ENCODE results near the gene ARSB. TPM values are rescaled to one million over a fixed set of nuclear protein-coding genes. Genes with fewer than 3 reads are reported as not detected.

The ARSB gene
- total RNA-seq, 1 experiment from 2014 or later: 11.4 TPM

- Histone ChIP-seq H4K5ac (ENCODE audit: insufficient read length, low read depth, low read length) (no peak overlapping the region), H3K27ac (ENCODE audit: insufficient read length, low read depth, low read length) (no peak overlapping the region), H3K4me1 (ENCODE audit: insufficient read depth, low read length) (no peaks in the 10 kb centered on the region), H4K91ac (ENCODE audit: insufficient read length, low read depth, low read length) (no peak overlapping the region), H3K23me2 (ENCODE audit: insufficient read length, low read depth, low read length, poor library complexity, severe bottlenecking) (no peaks in the 10 kb centered on the region), H2BK20ac (ENCODE audit: low read depth, low read length, poor library complexity, severe bottlenecking) (no peak overlapping the region), H3K79me1 (ENCODE audit: insufficient read depth, low read depth, low read length, poor library complexity, severe bottlenecking) (no peaks in the 10 kb centered on the region), H2BK5ac (ENCODE audit: insufficient read length, low read length) (no peak overlapping the region), H2BK120ac (ENCODE audit: low read depth, low read length, poor library complexity, severe bottlenecking) (no peak overlapping the region), H3K9ac (ENCODE audit: extremely low read depth, insufficient read length, low read length) (no peak overlapping the region), H3K4ac (ENCODE audit: low read depth, low read length) (no peak overlapping the region), H3K14ac (ENCODE audit: insufficient read depth, low read length) (no peak overlapping the region), H3T11ph (ENCODE audit: low read length) (no peak overlapping the region), H4K20me1 (ENCODE audit: control insufficient read depth, insufficient read depth, insufficient read length) (no peaks in the 10 kb centered on the region), H2AFZ (ENCODE audit: low read length) (no peak overlapping the region), H3K23ac (ENCODE audit: insufficient read length, low read depth, low read length) (no peak overlapping the region), H3K79me2 (ENCODE audit: insufficient read depth, low read length) (no peaks in the 10 kb centered on the region), H2BK12ac (ENCODE audit: insufficient read length, low read depth, low read length) (no peak overlapping the region), H3K27me3 (ENCODE audit: insufficient read depth, low read length) (no peaks in the 10 kb centered on the region), H3K9me3 (ENCODE audit: control insufficient read depth, low read depth, low read length) (no peaks in the 10 kb centered on the region), H4K8ac (replicated peaks; ENCODE audit: insufficient read length, low read depth, low read length) (no peak overlapping the region), H2AK5ac (ENCODE audit: insufficient read length, low read length) (no peak overlapping the region), H2BK15ac (ENCODE audit: low read depth, low read length) (no peak overlapping the region), H3K18ac (ENCODE audit: insufficient read length, low read depth, low read length) (no peak overlapping the region), H3K56ac (ENCODE audit: insufficient read length, low read depth, low read length) (no peak overlapping the region), H3K4me2 (ENCODE audit: insufficient read depth, insufficient read length, low read length) (no peak overlapping the region)
- peaks cover 0 to 5% (median 0%) of the 10 kb centered on the region in 3 experiments; a peak in 2 of 7 replicates for H3K36me3 Mint-ChIP-seq (ENCODE audit: insufficient read depth in 1 of 3, low read depth in 3 of 3)
- no CpG with 5 or more reads among the region's 4 CpGs for WGBS (ENCODE audit: extremely low coverage, insufficient read length, low lambda C conversion rate)
- TF ChIP-seq, protein P1, sequence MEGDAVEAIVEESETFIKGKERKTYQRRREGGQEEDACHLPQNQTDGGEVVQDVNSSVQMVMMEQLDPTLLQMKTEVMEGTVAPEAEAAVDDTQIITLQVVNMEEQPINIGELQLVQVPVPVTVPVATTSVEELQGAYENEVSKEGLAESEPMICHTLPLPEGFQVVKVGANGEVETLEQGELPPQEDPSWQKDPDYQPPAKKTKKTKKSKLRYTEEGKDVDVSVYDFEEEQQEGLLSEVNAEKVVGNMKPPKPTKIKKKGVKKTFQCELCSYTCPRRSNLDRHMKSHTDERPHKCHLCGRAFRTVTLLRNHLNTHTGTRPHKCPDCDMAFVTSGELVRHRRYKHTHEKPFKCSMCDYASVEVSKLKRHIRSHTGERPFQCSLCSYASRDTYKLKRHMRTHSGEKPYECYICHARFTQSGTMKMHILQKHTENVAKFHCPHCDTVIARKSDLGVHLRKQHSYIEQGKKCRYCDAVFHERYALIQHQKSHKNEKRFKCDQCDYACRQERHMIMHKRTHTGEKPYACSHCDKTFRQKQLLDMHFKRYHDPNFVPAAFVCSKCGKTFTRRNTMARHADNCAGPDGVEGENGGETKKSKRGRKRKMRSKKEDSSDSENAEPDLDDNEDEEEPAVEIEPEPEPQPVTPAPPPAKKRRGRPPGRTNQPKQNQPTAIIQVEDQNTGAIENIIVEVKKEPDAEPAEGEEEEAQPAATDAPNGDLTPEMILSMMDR (conservative IDR thresholded peaks at IDR 0.05): no peak
- H3K27ac Mint-ChIP-seq: no peak overlapping the region
- H3K9me3 Mint-ChIP-seq: peaks cover 10% of the 10 kb centered on the region in 2 experiments; a peak in 4 of 5 replicates
- no peaks in the 10 kb centered on the region; the same call in none of the 2 replicates for H3K27me3 Mint-ChIP-seq (ENCODE audit: low read depth)
- no peaks in the 10 kb centered on the region for H3K4me1 Mint-ChIP-seq
- no peak overlapping the region for H3K4me3 Mint-ChIP-seq
- DNase-seq: no peak
Observed at GRCh38 chr5:78738693-78739300, 246.3 kb downstream of the ARSB start.

Data from H9 (cell line).